H54 (cell line): Measurements from ENCODE around the gene CNNM3.
A peak's percentile ranks its signal among the peaks of the same experiment; 100 is the strongest.
"Not testable (repeated sequence)": the region's sequence is repeated elsewhere in the genome, so short reads cannot be mapped to it uniquely, and the experiment has no call there.

Source experiments
- DNase-seq: peaks from one replicate; pipeline ENCODE4 v3.0.0; 2011; ENCODE audit warnings: low spot score, mixed read lengths; ENCODE audit not compliant: insufficient read length
- FAIRE-seq: peaks from 3 replicates; lab custom pipeline; 2011; peaks lifted over from hg19 to GRCh38; lab: Jason Lieb, UNC
- POLR2A ChIP-seq: IDR thresholded peaks from 2 replicates; pipeline ENCODE4 v1.6.1; 2011; ENCODE audit warnings: low read depth, mild to moderate bottlenecking, low read length

Gene CNNM3

DNA sequence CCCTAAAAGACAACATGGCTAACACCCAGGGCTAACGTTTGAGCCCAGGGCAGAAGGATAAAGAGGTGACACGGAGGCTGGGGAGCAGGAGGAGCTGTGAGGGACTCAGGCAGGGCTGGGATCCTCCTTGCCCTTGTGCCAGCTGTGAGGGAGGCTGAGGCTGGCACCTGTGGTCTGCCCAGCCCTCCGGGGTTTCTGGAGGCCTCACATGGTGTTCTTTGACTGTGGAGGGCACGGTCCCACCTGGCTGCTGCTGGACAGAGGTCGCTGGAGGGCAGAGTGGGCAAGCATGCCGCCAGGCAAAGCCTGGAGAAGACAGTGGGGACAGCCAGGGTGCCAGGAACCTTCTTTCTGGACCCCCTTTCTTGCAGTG is 26.8 kb upstream of the CNNM3 start:
- no peak for FAIRE-seq
- TF ChIP-seq POLR2A, result no peak
- no peak for DNase-seq

DNA sequence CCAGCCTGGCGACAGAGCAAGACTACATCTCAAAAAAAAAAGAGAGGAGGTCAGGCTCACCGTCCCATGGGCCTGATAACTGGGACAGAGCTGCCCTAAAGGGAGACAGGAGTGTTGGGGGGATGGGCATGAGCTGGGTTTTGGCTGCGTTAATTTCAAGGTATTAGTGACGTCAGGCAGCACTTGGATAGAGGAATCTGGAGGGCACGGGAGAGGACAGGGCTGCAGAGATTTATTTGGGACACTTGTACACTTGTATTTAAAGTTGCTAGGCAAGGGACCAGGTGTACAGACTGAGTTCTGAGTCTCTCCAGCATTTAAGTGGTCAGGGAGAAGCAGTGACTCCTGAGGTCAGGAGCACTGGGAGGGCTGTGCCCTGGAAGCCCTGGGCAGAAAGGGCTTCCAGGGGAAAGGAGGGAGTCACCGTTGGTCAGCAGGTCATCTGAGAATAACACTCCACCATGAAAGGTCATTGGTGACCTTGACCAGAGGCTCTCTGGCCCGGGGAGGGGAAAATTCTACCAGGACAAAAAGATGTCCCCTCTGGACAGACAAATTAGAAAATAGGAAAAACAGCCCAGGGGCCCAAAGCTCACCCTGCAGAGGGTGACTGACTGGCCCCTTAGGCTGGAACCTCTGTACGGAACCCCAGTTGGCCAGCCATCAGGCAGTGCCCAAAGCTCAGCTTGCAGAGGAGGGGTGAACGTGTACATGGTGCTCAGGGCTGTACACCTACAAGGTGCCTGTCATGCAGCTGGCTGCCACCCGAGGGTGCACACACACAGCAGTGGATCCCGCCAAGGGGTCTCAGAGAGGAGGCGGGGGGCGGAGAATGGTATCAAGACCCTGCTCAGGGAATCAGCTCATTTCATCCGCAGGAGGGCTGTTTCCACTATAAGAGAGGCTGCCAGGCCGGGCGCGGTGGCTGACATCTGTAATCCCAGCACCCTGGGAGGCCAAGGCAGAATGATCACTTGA is 23.0 kb upstream of the CNNM3 start:
- DNase-seq (no peak), FAIRE-seq (no peak)
- TF ChIP-seq POLR2A, result no peak

DNA sequence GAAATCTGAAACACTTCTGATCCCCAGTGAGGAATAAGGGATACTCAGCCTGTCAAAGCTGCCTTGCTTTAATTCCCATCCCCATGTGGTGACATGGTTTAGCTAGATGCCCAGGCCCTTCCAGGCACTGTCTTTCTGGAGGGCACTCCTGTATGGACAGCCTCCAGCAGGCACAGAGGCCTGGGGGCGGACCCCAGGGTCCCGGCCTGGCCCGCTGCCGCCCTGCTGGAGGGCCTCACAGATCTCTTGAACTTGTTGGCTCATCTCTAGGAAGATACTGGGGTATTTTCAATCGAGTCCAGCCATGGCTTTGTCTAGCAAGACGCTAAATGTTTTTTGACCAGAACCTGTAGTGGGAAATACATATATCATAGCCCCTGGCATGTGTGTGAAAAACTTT is 21.0 kb upstream of the CNNM3 start:
- FAIRE-seq (no peak), DNase-seq (no peak)
- no peak for TF ChIP-seq POLR2A

DNA sequence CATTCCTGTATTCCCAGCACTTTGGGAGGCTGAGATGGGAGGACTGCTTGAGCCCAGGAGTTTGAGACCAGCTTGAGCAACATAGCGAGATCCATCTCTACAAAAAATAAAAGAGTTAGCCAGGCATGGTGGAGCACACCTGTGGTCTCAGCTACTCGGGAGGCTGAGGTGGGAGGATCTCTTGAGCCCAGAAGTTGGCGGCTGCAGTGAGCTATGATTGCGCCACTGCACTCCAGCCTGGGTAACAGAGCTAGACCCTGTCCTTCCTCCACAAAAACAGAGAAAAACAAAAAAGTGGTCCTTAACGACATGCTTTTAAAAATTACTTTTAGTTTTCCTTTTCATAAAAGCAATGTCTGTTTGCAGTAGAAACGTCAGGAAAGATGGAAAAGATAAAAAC is 19.6 kb upstream of the CNNM3 start:
- DNase-seq, FAIRE-seq: not testable (repeated sequence)

GRCh38 chr2:96797066-96797625 is 18.9 kb upstream of the CNNM3 start:
- no peak for DNase-seq
- no peak for FAIRE-seq
- TF ChIP-seq POLR2A, result no peak

DNA sequence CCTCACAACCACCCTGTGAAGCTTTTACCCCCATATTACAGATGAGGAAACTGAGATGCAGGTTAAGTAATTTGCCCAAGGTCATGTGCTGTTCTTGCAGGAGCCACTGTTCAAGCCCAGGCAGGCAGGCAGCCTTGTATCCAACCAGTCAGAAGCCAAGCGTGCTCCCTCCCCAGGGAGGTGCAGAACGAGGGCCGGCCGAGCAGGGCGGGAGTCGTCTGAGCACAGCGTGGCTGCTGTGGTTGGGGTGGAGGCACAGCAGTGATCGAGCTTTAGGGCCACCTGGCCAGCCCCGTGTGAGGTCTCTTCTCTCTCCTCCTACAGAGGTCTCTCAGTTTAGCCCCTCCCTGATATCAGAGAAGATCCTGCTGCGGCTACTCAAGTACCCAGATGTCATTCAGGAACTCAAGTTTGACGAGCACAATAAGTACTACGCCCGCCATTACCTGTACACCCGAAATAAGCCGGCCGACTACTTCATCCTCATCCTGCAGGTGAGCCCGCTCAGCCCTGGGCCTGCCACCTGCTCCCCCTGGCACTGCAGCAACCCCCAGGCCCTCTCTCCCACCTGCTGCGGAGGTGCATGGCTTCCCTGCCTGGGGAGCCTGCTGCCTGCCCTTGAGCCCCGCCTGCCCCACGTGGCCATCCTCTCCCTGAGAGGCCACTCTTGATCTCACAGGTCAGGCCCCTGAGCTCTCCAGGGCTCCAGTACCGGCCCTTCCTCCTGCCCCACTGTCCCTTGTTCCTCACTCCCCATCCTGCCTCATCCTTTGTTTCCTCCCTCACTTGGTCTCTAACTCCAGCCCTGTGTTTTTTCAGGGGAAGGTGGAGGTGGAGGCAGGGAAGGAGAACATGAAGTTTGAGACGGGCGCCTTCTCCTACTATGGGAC is 17.1 kb upstream of the CNNM3 start:
- DNase-seq (no peak), FAIRE-seq (no peak)
- no peak for TF ChIP-seq POLR2A

DNA sequence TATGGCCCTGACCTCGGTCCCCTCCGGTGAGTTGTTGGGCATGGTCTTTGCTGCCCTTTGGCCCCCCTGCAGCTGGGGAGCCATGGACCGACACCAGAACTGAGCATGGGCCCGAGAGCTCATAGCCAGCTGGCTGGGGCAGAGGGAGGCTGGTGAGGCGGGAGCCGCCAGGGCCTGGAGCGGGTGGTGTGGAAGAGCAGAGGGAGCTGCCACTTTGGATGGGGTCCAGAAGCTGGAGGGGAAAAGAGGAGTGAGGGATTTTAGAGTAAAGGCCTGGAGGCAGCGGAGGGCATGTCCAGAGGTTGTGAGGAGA is 16.5 kb upstream of the CNNM3 start:
- no peak for TF ChIP-seq POLR2A
- no peak for DNase-seq
- no peak for FAIRE-seq

- FAIRE-seq, result no peak
- DNase-seq, result no peak
- TF ChIP-seq POLR2A, result no peak
Observed at GRCh38 chr2:96800061-96801004, 15.7 kb upstream of the CNNM3 start.

- TF ChIP-seq POLR2A, result no peak
- DNase-seq (peak; percentile 74), FAIRE-seq (peak; percentile 30)
Observed at GRCh38 chr2:96801005-96801785, 14.9 kb upstream of the CNNM3 start.

- no peak for FAIRE-seq
- TF ChIP-seq POLR2A, result no peak
- DNase-seq, result no peak
Observed at GRCh38 chr2:96801786-96802595, 14.1 kb upstream of the CNNM3 start.

DNA sequence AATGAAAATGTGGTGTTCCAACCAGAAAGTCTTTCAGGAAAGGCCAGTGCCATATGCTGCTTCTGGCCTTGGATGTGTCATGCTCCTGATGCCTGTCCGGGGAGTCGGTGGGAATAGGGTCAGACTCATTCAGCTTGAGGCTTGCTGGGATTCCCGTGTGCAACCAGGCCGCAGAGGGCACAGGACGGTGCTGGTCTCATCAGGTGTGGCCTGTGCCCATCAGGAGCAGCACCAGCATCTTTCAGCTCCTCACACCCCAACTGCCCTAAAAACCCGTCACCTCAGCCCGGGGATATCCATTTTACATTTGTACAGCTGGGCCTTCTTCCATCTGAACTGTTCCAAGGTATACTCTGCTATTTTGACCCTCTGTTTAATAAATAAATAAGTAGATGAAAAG is 13.3 kb upstream of the CNNM3 start:
- no peak for TF ChIP-seq POLR2A
- FAIRE-seq (no peak), DNase-seq (no peak)

GRCh38 chr2:96804986-96805385 is 11.1 kb upstream of the CNNM3 start:
- no peak for TF ChIP-seq POLR2A
- DNase-seq, result no peak
- no peak for FAIRE-seq

GRCh38 chr2:96805946-96806345 is 10.1 kb upstream of the CNNM3 start:
- DNase-seq, FAIRE-seq: not testable (repeated sequence)
